HCT116 (cell line): ENCODE data around the gene PCDH15.

Experiments used
- EZH2 ChIP-seq: fragments of 200-600 bp; sonication (generic); IDR thresholded peaks from 2 replicates; pipeline ENCODE4 v1.6.1; 2017; ENCODE audit warnings: antibody characterized with exemption, mixed run types
- POLR2A ChIP-seq: IDR thresholded peaks from 2 replicates; pipeline ENCODE4 v1.7.0; 2011; ENCODE audit warnings: borderline replicate concordance; ENCODE audit not compliant: insufficient read depth, insufficient read length; ENCODE audit errors: extremely low read depth
- POLR2AphosphoS5 ChIP-seq: IDR thresholded peaks from 2 replicates; pipeline ENCODE4 v1.6.1; 2011; ENCODE audit warnings: mild to moderate bottlenecking, low read depth, low read length, moderate library complexity
- SIN3A ChIP-seq: IDR thresholded peaks from 2 replicates; pipeline ENCODE4 v1.6.1; 2012; ENCODE audit warnings: low read depth
- SRF ChIP-seq: IDR thresholded peaks from 2 replicates; pipeline ENCODE4 v1.6.1; 2012; ENCODE audit warnings: low read depth
- TF ChIP-seq, protein P1 (sequence below): IDR thresholded peaks from 2 replicates; pipeline ENCODE4 v1.6.1; 2012; ENCODE audit warnings: low read depth
- TF ChIP-seq, protein P2 (sequence below), 3 experiments: fragments of 200-600 bp in 1 of 3; sonication (generic) in 1 of 3; IDR thresholded peaks in 2 of 3; conservative IDR thresholded peaks in 1 of 3; 2 replicates each; pipeline ENCODE4 v1.5.1; 2012 to 2017; ENCODE audit warnings: low read depth in 2 of 3, low read length in 2 of 3, antibody characterized with exemption in 1 of 3, borderline replicate concordance in 1 of 3, control low read depth in 1 of 3, mild to moderate bottlenecking in 1 of 3, mixed read lengths in 1 of 3, mixed run types in 1 of 3, moderate library complexity in 1 of 3; ENCODE audit not compliant: insufficient read depth in 1 of 3
- TF ChIP-seq, protein P3 (sequence below): IDR thresholded peaks from 2 replicates; pipeline ENCODE4 v1.6.1; 2012

DNA sequence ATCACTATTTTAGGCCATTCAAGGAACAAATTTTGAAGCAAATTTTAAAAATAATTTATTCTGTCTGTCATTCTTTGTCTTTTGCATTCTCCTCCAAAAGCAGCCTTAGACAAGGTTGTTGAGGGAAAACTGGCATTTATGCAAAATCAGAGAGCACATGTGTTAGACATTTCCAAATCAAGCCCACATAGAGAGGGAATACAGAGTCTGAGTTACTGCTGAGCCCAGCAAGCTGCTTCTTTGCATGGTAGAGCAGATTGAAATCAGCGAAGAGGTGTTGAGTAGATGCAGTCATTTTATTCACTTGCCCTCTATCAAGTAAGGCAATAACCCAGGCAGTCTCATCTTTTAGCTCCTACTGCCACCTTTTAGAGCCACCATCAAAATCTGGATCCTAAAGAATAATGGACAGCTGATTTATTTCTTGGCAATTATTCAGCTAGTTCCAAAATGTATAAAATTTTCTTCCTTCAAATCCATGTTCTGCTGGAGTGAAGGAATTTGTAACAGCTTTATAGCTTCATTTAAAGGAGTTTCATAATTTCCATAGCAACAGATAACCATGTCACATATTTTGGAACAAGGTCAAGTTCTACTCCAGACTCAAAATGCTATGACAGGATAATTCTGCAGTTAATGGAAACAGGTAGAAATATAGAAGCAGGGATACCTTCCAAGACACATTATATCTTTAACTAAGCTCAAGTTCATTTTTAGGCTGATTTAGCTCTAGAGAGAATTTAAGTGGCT is 7.3 kb upstream of the PCDH15 start:
- TF ChIP-seq, protein P1, sequence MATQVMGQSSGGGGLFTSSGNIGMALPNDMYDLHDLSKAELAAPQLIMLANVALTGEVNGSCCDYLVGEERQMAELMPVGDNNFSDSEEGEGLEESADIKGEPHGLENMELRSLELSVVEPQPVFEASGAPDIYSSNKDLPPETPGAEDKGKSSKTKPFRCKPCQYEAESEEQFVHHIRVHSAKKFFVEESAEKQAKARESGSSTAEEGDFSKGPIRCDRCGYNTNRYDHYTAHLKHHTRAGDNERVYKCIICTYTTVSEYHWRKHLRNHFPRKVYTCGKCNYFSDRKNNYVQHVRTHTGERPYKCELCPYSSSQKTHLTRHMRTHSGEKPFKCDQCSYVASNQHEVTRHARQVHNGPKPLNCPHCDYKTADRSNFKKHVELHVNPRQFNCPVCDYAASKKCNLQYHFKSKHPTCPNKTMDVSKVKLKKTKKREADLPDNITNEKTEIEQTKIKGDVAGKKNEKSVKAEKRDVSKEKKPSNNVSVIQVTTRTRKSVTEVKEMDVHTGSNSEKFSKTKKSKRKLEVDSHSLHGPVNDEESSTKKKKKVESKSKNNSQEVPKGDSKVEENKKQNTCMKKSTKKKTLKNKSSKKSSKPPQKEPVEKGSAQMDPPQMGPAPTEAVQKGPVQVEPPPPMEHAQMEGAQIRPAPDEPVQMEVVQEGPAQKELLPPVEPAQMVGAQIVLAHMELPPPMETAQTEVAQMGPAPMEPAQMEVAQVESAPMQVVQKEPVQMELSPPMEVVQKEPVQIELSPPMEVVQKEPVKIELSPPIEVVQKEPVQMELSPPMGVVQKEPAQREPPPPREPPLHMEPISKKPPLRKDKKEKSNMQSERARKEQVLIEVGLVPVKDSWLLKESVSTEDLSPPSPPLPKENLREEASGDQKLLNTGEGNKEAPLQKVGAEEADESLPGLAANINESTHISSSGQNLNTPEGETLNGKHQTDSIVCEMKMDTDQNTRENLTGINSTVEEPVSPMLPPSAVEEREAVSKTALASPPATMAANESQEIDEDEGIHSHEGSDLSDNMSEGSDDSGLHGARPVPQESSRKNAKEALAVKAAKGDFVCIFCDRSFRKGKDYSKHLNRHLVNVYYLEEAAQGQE: no peak
- TF ChIP-seq, protein P2, sequence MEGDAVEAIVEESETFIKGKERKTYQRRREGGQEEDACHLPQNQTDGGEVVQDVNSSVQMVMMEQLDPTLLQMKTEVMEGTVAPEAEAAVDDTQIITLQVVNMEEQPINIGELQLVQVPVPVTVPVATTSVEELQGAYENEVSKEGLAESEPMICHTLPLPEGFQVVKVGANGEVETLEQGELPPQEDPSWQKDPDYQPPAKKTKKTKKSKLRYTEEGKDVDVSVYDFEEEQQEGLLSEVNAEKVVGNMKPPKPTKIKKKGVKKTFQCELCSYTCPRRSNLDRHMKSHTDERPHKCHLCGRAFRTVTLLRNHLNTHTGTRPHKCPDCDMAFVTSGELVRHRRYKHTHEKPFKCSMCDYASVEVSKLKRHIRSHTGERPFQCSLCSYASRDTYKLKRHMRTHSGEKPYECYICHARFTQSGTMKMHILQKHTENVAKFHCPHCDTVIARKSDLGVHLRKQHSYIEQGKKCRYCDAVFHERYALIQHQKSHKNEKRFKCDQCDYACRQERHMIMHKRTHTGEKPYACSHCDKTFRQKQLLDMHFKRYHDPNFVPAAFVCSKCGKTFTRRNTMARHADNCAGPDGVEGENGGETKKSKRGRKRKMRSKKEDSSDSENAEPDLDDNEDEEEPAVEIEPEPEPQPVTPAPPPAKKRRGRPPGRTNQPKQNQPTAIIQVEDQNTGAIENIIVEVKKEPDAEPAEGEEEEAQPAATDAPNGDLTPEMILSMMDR (IDR thresholded peaks at IDR 0.05 in 2 of 3, conservative IDR thresholded peaks at IDR 0.05 in 1 of 3; ENCODE audit: borderline replicate concordance in 1 of 3, insufficient read depth in 1 of 3, low read depth in 2 of 3, low read length in 2 of 3): no peak
- TF ChIP-seq EZH2: no peak
- TF ChIP-seq SRF: no peak
- no peak for TF ChIP-seq SIN3A
- TF ChIP-seq, protein P3, sequence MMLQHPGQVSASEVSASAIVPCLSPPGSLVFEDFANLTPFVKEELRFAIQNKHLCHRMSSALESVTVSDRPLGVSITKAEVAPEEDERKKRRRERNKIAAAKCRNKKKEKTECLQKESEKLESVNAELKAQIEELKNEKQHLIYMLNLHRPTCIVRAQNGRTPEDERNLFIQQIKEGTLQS: no peak
- no peak for TF ChIP-seq POLR2A
- TF ChIP-seq POLR2AphosphoS5: no peak
